Measurements from ENCODE around the gene TUBB1.

TUBB1 gene

DNA sequence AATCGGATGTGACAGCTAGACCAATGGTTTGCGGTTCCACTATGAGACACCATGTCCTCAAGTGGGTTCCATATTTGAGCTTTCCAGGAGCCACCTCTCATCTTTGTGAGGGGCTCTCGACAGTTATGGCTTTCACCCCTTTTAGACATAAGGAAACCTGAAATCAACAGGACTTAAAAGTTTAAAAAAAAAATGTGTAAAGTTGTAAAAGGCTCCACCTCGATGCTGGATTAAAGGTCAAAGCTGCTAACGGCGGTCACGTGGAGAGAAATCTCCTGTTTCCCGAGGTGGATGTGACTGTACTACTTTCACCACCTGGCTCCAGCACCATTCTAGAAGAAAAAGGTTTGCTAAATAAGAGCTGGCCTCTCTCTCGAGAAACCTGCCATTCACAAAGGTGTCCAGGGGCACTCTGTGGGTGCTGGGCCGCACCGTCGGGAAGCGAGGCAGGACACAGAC, 12.4 kb downstream of the TUBB1 start:
- no peak for DNase-seq (ENCODE audit: low read depth)
- H3K4me3 ChIP-seq (ENCODE audit: low read depth, low read length) = peak overlapping the region; percentile 80
- TF ChIP-seq, protein P1, sequence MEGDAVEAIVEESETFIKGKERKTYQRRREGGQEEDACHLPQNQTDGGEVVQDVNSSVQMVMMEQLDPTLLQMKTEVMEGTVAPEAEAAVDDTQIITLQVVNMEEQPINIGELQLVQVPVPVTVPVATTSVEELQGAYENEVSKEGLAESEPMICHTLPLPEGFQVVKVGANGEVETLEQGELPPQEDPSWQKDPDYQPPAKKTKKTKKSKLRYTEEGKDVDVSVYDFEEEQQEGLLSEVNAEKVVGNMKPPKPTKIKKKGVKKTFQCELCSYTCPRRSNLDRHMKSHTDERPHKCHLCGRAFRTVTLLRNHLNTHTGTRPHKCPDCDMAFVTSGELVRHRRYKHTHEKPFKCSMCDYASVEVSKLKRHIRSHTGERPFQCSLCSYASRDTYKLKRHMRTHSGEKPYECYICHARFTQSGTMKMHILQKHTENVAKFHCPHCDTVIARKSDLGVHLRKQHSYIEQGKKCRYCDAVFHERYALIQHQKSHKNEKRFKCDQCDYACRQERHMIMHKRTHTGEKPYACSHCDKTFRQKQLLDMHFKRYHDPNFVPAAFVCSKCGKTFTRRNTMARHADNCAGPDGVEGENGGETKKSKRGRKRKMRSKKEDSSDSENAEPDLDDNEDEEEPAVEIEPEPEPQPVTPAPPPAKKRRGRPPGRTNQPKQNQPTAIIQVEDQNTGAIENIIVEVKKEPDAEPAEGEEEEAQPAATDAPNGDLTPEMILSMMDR (IDR thresholded peaks at IDR 0.05; ENCODE audit: low read depth, low read length, missing control alignments) = no peak
- in situ Hi-C loops (cut with HindIII; ENCODE audit: low sequenced_read_pairs) = no loop called here

DNA sequence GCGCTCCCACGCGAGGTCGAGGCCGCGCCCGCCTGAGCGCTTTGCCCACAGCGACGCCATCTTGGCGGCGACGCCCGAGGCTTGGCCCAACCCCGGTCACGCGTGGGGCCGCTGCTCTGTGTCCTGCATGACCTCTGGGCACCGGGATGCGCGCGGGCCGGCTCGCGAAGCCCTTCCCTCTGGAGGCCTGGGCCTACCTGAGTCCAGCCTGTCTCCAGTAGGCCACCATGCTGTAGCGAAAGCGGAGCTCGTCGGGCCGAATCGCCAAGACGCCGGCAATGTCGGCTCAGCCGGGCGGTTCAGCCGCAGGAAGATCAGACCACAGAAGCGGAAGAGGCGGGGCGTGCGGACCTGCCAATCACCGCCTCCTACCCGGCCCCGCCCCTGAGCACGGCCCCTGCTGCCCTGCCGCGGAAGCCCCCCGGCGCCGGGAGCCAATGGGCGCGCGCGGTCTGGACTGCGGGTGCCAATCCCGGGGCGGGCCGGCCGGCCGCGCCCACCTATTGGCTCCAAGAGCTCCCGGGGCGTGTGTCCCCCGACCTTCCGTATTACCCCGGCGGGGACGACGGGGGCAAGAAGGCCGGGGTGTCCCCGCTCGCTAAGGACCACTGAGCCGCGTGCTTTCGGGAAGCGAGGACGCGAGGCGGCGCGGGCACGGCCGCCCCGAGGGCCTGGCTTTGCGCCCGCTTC, 12.9 kb downstream of the TUBB1 start, which contains the start of gene ATP5F1E:
Gene ATP5F1E, minus strand, starts transcription at position 313 of the 690 bp plus-strand sequence. Its CDS starts 84 bp downstream, at position 229.
- TF ChIP-seq, protein P1 (IDR thresholded peaks at IDR 0.05; ENCODE audit: low read depth, low read length, missing control alignments) = no peak
- in situ Hi-C loops (cut with HindIII; ENCODE audit: low sequenced_read_pairs) = no loop called here
- DNase-seq (ENCODE audit: low read depth) = peak; percentile 76
- peak within 1 kb of the TSS; percentile 80 for H3K4me3 ChIP-seq (ENCODE audit: low read depth, low read length)

DNA sequence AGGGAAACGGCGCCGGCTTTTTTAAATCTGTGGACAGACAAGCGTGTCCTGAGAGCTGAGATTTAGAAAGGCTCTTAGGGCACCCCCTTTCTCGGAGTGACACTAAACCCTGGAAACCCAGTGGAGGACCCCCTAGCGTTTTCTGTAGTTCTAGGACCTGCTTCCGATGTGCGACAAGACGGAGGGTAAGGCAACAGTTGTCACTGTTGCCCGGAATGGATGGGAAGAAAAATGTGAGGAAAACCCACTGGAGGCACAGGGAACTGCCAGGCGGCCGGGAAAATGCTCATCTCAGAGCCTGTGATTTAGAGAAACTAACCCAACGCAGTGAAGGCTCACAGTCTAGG, 13.5 kb downstream of the TUBB1 start:
- DNase-seq (ENCODE audit: low read depth) = no peak
- in situ Hi-C loops (cut with HindIII; ENCODE audit: low sequenced_read_pairs) = no loop called here
- peak overlapping the region; percentile 80 for H3K4me3 ChIP-seq (ENCODE audit: low read depth, low read length)
- TF ChIP-seq, protein P1 (IDR thresholded peaks at IDR 0.05; ENCODE audit: low read depth, low read length, missing control alignments) = peak; percentile 18

DNA sequence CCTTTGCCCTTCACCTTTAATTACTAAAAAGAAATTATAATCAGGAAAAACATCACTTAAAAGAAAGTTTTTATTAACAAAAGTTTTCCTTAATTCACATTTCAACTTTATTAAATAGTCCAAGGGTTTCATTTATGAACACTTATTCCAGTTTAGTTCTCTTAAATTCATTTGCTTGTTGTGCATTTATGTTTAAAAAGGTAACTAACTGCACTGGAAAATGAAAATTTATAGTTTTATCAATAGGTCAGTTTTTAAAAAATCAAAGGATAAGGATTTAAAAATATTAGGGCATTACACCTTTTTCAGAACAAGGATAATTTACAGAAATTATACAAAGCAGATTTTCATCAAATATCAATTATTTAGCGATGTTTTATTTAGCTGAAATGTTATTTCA, 13.9 kb downstream of the TUBB1 start:
- H3K4me3 ChIP-seq (ENCODE audit: low read depth, low read length) = peak overlapping the region; percentile 80
- DNase-seq (ENCODE audit: low read depth) = no peak
- TF ChIP-seq, protein P1 (IDR thresholded peaks at IDR 0.05; ENCODE audit: low read depth, low read length, missing control alignments) = no peak
- in situ Hi-C loops (cut with HindIII; ENCODE audit: low sequenced_read_pairs) = no loop called here

DNA sequence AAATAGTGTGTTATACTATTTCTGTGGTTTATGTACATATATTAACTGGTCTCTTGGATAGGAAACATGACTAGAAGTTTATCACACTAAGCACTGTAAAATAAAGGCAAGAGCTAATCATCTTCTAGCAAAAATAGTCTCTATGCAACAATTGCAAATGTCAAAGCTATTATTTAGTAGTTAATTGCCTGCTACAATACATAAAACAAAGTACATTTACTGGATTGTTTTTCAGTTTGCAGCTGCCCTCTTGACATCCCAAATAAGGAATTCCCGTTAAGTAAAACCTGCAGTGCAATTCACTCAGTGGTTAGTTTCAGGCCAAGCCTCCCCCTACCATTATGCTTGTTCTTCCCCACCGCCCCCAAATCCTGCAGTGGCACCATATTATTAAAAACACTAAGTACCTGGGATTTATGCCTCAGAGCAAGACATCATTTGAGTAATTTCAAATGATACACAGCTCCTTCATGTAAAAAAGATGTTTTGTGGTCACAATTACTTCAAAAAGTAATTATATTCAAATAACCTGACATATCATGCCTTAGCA, 14.5 kb downstream of the TUBB1 start:
- no peak overlapping the region for H3K4me3 ChIP-seq (ENCODE audit: low read depth, low read length)
- TF ChIP-seq, protein P1 (IDR thresholded peaks at IDR 0.05; ENCODE audit: low read depth, low read length, missing control alignments) = no peak
- no peak for DNase-seq (ENCODE audit: low read depth)
- in situ Hi-C loops (cut with HindIII; ENCODE audit: low sequenced_read_pairs) = no loop called here

DNA sequence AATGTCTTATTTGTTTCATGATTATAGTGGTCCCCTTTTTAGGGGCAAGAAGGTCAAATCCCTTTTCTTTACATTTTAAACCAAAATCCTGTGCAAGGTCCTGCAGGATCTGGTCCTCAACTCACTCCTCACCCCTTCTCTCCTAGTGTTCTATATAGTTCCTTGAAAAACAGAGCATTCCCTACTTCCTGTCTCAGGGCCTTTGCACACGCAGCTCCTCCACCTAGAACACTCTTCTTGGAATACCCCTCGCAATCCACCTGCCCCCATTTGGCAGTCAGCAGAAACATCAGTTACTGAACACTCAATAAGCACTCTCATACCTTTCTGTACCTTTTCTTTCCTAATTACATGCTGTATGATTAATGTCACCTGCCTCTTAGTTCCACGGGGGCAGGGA, 16.2 kb downstream of the TUBB1 start:
- DNase-seq (ENCODE audit: low read depth) = no peak
- in situ Hi-C loops (cut with HindIII; ENCODE audit: low sequenced_read_pairs) = no loop called here
- TF ChIP-seq, protein P1 (IDR thresholded peaks at IDR 0.05; ENCODE audit: low read depth, low read length, missing control alignments) = no peak
- H3K4me3 ChIP-seq (ENCODE audit: low read depth, low read length) = no peak overlapping the region
